ENCODE results near the gene ATOSA.

Gene ATOSA

GRCh38 chr15:52681441-52681840, 2.3 kb upstream of the ATOSA start:
- DNase-seq, result no peak

GRCh38 chr15:52680761-52681160, 1.6 kb upstream of the ATOSA start:
- DNase-seq, result no peak

- DNase-seq, result no peak
Observed at GRCh38 chr15:52680041-52680391, 828 bp upstream of the ATOSA start.

- DNase-seq, result peak; percentile 44 to 73 (median 60)
Observed at GRCh38 chr15:52678468-52679231, 538 bp downstream of the ATOSA start.

- DNase-seq, result peak; percentile 24 to 73 (median 45)
Observed at GRCh38 chr15:52677593-52678467, 1.4 kb downstream of the ATOSA start.

- DNase-seq, result no peak
Observed at GRCh38 chr15:52674831-52675230, 4.4 kb downstream of the ATOSA start.

GRCh38 chr15:52673734-52674133, 5.5 kb downstream of the ATOSA start:
- DNase-seq, result no peak

GRCh38 chr15:52673312-52673711, 5.9 kb downstream of the ATOSA start:
- DNase-seq, result no peak

- no peak for DNase-seq
Observed at GRCh38 chr15:52672661-52673060, 6.5 kb downstream of the ATOSA start.

GRCh38 chr15:52670087-52670486, 9.1 kb downstream of the ATOSA start:
- no peak for DNase-seq

- no peak for DNase-seq
Observed at GRCh38 chr15:52668133-52668532, 11.1 kb downstream of the ATOSA start.

GRCh38 chr15:52667597-52667996, 11.6 kb downstream of the ATOSA start:
- DNase-seq, result no peak

GRCh38 chr15:52663536-52664294, 15.5 kb downstream of the ATOSA start:
- no peak for DNase-seq

GRCh38 chr15:52661909-52662308, 17.3 kb downstream of the ATOSA start:
- no peak for DNase-seq

- no peak for DNase-seq
Observed at GRCh38 chr15:52660192-52660591, 19.0 kb downstream of the ATOSA start.

- DNase-seq, result peak in 1 of 6 experiments; percentile 12
Observed at GRCh38 chr15:52658955-52659354, 20.2 kb downstream of the ATOSA start.

GRCh38 chr15:52657338-52657737, 21.9 kb downstream of the ATOSA start:
- DNase-seq, result no peak

GRCh38 chr15:52656412-52656811, 22.8 kb downstream of the ATOSA start:
- no peak for DNase-seq

- no peak for DNase-seq
Observed at GRCh38 chr15:52653431-52653964, 25.7 kb downstream of the ATOSA start.

GRCh38 chr15:52652984-52653383, 26.2 kb downstream of the ATOSA start:
- no peak for DNase-seq

- DNase-seq, result no peak
Observed at GRCh38 chr15:52652286-52652685, 26.9 kb downstream of the ATOSA start.

- peak in 2 of 6 experiments; percentile 12 to 18 for DNase-seq
Observed at GRCh38 chr15:52651868-52652267, 27.3 kb downstream of the ATOSA start.

- no peak for DNase-seq
Observed at GRCh38 chr15:52651114-52651513, 28.1 kb downstream of the ATOSA start.
